Endothelial cell of umbilical vein (primary cell): Measurements from ENCODE around the gene MVD.

ENCODE experiments used
- CTCF ChIP-seq, 2 donors: IDR thresholded peaks; 1 replicate in 1 of 2; 2 replicates in 1 of 2; pipeline ENCODE4 v1.5.1; 2011; ENCODE audit warnings: low read length in 2 of 2, mild to moderate bottlenecking in 2 of 2, moderate library complexity in 2 of 2, control low read depth in 1 of 2, inconsistent platforms in 1 of 2, low read depth in 1 of 2; ENCODE audit not compliant: insufficient read depth in 1 of 2; ENCODE audit errors: extremely low read depth in 1 of 2
- EZH2 ChIP-seq: IDR thresholded peaks from 2 replicates; pipeline ENCODE4 v1.6.1; 2012; ENCODE audit warnings: borderline replicate concordance, low read depth, mild to moderate bottlenecking, moderate library complexity, low read length, inconsistent platforms; ENCODE audit not compliant: severe bottlenecking
- FOS ChIP-seq: IDR thresholded peaks from 2 replicates; pipeline ENCODE4 v1.6.1; 2011; ENCODE audit warnings: mild to moderate bottlenecking, low read length, moderate library complexity, borderline replicate concordance; ENCODE audit not compliant: insufficient read depth
- GATA2 ChIP-seq: IDR thresholded peaks from 2 replicates; pipeline ENCODE4 v1.7.0; 2011; ENCODE audit warnings: low read depth, mild to moderate bottlenecking, moderate library complexity, mixed read lengths, low read length; ENCODE audit not compliant: insufficient read length, insufficient read depth
- MYC ChIP-seq: IDR thresholded peaks from one replicate; pipeline ENCODE4 v1.6.1; 2011; ENCODE audit warnings: mild to moderate bottlenecking, low read depth, low read length
- POLR2A ChIP-seq: IDR thresholded peaks from 2 replicates; pipeline ENCODE4 v1.6.1; 2012; ENCODE audit warnings: low read depth, mild to moderate bottlenecking, control low read depth, low read length
- POLR2AphosphoS5 ChIP-seq: IDR thresholded peaks from 2 replicates; pipeline ENCODE4 v1.6.1; 2012; ENCODE audit warnings: low read depth, mild to moderate bottlenecking, control low read depth, low read length, moderate library complexity; ENCODE audit not compliant: insufficient read depth

GRCh38 chr16:88622125-88622524 is 40.8 kb downstream of the MVD start:
- no peak for TF ChIP-seq CTCF (IDR thresholded peaks at IDR 0.05; ENCODE audit: extremely low read depth in 1 of 2, insufficient read depth in 1 of 2, low read depth in 1 of 2, low read length in 2 of 2)
- TF ChIP-seq POLR2A = no peak
- TF ChIP-seq POLR2AphosphoS5 = no peak
- no peak for TF ChIP-seq EZH2
- no peak for TF ChIP-seq FOS
- TF ChIP-seq MYC = no peak
- no peak for TF ChIP-seq GATA2
